Middle frontal gyrus (tissue), 1 donor: Measurements from ENCODE around the gene COBLL1.
"Not testable (repeated sequence)": the region's sequence is repeated elsewhere in the genome, so short reads cannot be mapped to it uniquely, and the experiment has no call there.

ENCODE experiments used
- DNase-seq: peaks from one replicate; pipeline ENCODE4 v3.0.0-alpha.2; 2015; ENCODE audit warnings: low spot score; ENCODE audit errors: extremely low spot score

COBLL1 gene

DNA sequence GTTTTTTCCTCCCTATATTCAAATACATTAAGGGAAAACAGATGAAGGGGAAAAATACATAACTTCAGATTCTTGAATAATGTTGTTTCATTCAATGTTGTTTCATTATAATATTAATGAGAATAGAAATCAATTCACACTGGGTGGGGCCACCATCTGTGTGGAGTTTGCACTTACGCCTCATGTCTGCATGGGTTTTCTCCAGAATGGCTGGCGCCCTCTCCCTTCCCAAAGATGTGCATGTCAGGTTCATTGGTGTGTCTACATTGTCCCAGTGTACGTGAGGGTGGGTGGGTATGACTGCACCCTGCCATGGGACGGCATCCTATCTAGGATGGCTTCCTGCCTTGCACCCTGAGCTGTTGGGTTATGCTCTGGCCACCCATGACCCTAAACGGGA is 51.7 kb downstream of the COBLL1 start:
- DNase-seq: no peak

- DNase-seq: no peak
Measured at GRCh38 chr2:164786787-164787186, 54.8 kb downstream of the COBLL1 start.

GRCh38 chr2:164785457-164785856 is 56.2 kb downstream of the COBLL1 start:
- no peak for DNase-seq

DNA sequence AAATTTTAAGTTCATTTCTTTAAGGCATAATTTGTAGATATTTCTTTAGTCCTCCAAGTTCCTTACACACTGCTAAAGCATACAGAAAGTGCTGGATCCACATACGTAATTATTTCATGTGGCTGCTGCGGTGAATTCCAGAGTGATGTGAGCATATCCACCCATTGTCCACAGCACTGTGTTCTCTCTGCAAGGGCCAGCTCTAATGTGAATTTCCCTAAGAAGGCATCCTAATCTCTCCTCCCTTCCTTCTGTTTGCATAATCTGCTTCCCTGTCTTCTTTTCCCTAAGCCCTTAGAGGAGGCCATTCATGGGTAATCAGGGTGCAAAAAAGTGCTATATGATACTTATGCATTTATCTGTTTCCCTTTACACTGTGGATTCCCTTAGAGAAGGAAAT is 57.2 kb downstream of the COBLL1 start:
- DNase-seq: no peak

DNA sequence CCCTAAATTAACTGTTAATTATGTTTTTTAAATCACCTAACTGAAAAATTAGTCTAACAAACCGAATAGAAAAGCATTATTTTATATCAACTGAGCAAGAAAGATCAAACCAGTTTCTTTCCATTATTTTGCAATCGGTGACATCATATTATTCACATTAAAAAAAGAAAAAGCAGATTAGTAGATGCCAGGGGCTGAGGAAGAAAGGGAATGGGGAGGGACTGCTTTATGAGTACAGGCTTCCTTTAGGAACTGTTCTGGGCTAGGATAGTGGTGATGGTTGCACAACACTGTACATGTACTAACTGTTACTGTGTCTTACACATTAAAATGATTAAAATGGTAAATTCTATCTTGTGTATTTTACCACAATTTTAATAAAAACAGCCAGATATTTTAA is 59.3 kb downstream of the COBLL1 start:
- DNase-seq: no peak

DNA sequence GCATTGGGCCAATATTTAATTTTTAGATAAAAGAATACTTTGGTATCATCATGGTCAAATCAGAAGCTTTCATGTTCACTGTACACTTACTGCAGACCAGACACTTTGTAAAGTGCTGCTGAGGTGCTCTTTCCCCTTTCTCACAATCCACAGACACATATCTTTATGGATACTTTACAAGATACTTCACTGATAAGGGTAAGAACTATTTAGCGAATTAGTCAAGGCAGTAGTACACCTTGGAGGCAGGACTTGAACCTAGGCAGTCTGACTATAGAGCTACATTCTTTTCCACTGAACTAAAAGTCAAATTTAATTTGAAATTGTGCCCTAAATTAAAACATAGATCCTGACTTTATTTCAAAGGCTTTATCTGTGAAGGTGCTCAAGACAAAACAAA is 60.2 kb downstream of the COBLL1 start:
- no peak for DNase-seq

DNA sequence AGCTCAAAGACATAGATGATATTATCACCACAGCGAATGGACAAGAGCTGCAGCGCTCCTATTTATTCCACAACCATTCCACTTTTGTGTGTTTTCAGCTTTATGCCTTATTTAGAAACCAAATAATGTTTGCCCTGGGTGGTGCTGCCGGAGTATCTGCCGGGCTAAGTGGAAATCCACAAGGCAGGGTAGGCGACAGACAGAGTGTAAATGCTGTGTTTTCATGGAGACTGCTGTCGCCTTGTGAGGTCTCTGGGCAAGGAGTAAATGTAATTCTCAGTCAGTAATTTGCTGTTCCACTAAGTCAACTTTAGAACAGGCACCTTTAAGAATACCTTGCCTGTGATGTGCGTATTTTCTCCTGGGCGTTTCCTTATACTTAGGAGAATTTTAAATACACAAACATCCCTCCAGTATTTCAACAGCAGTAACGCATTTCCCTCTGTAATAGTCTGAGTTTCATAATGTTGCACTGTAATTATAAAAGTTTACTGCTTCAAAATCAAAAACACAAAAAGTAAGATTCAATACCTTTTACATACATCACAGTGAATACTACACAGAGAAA is 60.9 kb downstream of the COBLL1 start:
- DNase-seq: no peak

DNA sequence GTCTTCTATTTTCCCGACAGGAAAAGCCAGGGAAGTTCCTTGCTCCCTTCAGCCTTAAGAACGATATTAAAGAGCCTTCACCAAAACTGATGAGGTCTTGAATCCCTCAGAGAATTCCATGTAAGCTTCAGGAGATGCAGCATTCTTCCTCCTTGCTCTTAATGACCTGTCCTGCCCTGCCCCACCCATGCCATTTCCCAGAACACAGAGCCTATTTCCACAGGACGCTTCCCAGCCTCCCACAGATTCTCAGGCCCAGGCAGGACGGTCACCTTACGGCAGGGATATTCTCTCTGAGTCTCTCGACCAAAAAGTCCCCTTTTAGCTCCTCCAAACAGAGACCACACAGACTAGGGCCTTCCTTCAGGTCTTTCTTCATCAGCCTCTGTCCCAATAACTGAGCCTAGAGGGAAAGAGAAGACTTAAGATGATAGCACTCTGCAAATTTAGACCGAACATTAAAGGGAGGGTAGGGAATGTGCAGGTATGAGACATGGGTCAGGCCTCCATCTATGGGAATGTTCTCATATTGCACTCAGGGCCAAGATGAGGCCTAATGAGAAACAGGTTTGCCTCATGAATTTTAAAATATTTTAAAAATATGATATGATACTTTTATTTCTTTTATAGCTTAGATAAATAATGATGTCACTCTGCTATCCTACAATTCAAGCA is 62.1 kb downstream of the COBLL1 start:
- no peak for DNase-seq

- DNase-seq: no peak
Measured at GRCh38 chr2:164778723-164779122, 62.9 kb downstream of the COBLL1 start.

GRCh38 chr2:164777847-164778461 is 63.7 kb downstream of the COBLL1 start:
- no peak for DNase-seq

DNA sequence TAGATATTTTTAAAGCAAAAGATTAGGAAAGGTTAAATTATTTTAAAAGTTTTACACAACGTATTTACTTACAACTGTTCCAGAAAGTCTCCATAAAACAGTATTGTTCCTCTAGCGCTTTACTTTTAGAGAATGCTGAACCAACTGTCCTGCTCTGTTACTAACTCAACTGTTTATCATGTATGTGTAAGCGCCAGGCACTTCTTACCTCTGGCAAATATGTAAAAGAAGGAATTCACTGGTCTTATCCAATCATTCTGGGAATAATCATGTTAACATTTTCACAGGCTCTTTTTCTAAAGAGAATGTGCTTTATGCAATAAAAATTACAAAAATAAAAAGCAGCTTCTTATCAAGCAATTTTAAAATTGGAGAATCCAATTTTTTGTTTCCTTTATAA is 68.0 kb downstream of the COBLL1 start:
- no peak for DNase-seq

GRCh38 chr2:164773091-164773490 is 68.5 kb downstream of the COBLL1 start:
- no peak for DNase-seq

DNA sequence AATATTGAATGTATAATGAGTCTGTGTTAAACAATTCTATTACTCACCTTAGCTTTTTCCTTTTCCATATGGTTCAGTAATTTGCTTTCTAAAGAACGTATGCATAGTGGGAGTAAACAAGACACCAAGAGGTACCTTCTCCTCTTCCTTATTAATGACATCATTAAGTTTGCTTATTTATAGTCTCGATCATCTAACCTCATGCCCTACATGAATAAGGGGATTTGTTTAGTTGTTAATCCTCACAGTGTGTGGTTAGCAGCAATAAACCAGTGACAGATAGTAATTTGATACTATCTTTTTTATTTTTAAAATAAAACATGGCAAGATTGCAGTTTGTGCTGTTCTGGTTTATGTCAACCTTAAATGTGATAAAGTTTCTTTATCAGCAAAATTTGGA is 69.7 kb downstream of the COBLL1 start:
- no peak for DNase-seq

DNA sequence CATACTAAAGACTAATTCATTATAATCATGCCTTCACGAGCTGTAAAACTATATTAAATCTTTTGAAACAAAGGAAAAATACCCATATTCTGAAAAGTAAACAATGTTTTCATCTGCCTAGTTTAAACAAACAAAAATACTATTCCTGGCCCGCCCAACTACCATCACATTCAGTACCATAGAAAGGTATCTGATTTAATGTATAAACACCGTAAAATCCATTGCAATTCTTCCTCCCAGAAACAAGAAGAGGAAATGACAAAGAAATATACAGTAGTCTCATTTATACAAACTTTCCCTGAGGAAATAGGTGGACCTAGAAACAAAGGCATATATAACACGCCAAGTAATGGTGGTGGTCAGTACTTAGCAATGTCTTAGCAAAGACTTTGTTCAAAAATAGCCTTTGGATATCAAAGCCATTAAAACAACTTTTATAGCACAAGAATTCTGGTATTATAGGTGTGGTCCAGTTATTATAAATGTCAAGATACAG is 71.2 kb downstream of the COBLL1 start:
- DNase-seq: no peak

DNA sequence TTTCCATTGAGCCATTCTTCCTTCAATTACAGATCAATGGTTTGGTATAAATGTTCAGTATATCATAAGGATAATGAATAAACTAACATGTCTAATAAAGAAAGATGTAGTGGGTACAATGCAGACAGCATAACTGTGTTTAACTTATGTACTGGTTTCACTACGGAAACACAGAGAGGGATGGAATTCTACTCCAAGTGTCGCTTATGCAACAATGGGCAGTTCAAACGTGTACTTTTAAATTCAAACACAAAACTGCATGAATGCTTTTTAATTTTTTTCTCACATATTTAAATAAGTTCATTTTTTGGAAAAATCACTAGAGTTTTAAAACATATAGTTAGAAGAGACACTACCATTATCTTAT is 74.7 kb downstream of the COBLL1 start:
- no peak for DNase-seq

- DNase-seq: no peak
Measured at GRCh38 chr2:164766216-164766953, 75.2 kb downstream of the COBLL1 start.

DNA sequence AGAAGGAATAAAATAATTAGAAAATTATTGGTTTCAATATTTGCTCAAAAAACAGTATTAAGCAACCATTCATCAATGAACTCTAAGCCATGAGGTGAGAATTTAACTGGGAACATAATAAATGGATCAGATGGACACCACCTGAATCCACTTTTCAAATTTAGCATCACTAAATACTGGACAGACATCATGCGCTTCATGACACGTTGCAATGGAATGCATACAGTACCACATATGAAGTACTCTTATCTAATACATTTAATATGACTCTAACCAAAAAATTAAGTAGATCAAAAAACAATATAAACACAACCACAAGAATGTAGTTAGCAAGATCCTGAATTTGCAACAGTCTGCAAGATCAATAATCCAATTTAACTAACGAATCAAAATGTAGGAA is 76.6 kb downstream of the COBLL1 start:
- no peak for DNase-seq

DNA sequence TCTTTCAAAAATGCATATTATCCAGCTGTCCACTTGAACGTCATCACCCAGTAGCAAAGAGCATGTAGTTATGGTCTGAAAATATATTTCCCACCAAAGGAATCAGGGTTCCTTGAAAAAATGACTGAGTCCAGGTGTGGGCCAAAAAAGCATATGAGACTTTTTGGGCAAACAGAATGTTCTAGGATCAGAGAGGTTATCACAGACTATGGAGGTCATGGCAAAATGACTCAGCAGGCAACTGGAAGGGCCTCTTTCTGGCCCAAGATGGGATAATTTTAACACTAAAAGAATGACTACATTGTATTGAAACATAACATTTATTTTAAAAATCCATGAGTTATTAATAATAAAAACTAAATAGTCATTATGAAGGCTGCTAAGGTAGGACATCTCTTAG is 77.1 kb downstream of the COBLL1 start:
- no peak for DNase-seq

GRCh38 chr2:164763431-164763830 is 78.2 kb downstream of the COBLL1 start:
- no peak for DNase-seq

DNA sequence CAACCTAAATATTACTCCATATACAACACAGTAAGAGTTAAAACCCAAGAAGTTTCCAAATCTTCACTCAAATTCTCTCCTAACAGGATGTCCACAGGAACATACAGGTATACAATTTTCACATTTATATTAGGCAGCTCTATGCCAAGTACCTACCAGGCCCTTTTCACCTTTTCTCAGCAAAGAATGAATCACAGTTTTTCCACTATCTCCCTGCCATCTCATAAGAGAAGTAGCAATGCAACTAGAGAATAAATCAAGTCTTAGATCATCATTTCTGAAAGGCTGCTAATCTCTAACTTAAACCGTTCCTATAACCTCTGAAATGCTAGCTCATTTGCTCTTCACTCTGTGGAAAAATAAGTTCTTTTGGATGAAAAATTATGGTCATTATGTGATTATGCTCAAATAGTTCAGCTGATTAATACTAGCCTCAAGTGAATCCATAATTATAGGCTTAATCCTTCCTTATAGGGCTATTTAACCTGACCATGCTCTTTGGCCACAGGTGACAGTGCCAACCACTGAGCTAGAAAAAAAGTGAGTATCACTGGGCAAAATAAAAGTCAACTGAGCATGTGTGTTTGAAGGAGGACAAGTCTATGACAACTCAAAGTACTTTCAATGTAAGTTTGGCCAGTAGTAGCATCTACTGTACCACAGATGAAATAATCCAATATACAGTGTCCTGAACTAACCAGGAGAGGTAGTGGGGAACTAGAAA is 79.7 kb downstream of the COBLL1 start:
- no peak for DNase-seq

- not testable (repeated sequence) for DNase-seq
Measured at GRCh38 chr2:164761201-164761600, 80.4 kb downstream of the COBLL1 start.

GRCh38 chr2:164760179-164760578 is 81.4 kb downstream of the COBLL1 start:
- no peak for DNase-seq
